ENCODE results near the gene BTBD2. TPM values are rescaled to one million over a fixed set of nuclear protein-coding genes. Genes with fewer than 3 reads are reported as not detected.
A peak's percentile ranks its signal among the peaks of the same experiment; 100 is the strongest.

The BTBD2 gene
- total and polyA plus RNA-seq, 2 experiments from 2014 or later, result 56.4 to 76.0 TPM

DNA sequence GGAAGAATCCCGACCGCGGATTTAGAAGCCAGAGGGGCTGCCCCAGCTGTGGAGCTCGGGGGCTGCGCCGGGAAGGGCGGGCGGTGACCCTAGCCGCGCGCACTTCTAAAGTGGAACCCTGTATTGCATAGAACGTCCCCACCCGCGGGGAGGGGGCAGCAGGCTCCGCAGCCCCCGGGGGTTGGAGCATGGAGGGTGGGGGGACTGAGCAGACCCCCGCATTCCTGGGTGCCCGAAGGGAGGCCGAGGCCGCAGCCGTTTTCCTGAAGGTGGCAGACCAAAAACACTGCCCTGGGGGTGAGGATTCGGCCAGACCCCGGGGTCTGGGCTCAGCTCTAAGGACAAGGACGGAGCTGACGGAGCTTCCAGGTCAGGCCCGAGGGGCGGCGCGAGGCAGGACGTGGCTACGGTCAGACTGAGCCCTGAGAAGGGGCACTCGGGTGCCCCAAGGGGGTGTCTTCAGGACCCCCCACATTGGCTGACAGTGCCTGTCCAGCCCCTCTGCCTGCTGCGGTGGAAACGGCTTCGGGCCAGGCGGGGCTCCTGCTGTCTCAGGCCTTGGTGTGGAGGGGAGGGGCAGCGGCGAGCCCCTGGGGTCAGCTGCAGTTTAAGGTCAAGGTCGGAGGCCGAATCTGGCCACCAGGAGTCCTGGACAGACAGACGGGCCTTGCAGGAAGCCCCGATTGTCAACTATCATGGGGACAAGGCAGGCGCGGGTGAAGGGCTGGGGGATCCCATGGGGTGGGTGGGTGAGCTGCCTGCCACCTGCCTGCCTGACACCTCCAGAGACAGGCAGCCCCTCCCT, 23.0 kb upstream of the BTBD2 start:
- 92% methylated on average over 31 of the region's 44 CpGs for WGBS (ENCODE audit: low lambda C conversion rate, missing lambda C conversion rate)
- Histone ChIP-seq H3K4me2 (no peak overlapping the region), H4K20me1 (ENCODE audit: insufficient read depth, poor library complexity, severe bottlenecking) (no peaks in the 10 kb centered on the region), H3K9me2 (replicated peaks; ENCODE audit: insufficient read depth) (no peaks in the 10 kb centered on the region), H2AFZ (no peak overlapping the region), H3K79me2 (peaks cover 6% of the 10 kb centered on the region), H3K9me3 (ENCODE audit: low read depth) (no peaks in the 10 kb centered on the region), H3K36me3 (replicated peaks; ENCODE audit: insufficient read depth, low read depth) (no peaks in the 10 kb centered on the region), H3K27me3 (no peaks in the 10 kb centered on the region), H3K4me3 (no peak overlapping the region), H3K27ac (no peak overlapping the region), H3K4me1 (ENCODE audit: insufficient read depth) (peaks cover 16% of the 10 kb centered on the region)
- DNase-seq (ENCODE audit: low spot score), result peak; percentile 4
- TF ChIP-seq EZH2phosphoT487 (IDR thresholded peaks at IDR 0.05; ENCODE audit: low read depth, severe bottlenecking, unreplicated experiment), result no peak
- TF ChIP-seq, protein P1, sequence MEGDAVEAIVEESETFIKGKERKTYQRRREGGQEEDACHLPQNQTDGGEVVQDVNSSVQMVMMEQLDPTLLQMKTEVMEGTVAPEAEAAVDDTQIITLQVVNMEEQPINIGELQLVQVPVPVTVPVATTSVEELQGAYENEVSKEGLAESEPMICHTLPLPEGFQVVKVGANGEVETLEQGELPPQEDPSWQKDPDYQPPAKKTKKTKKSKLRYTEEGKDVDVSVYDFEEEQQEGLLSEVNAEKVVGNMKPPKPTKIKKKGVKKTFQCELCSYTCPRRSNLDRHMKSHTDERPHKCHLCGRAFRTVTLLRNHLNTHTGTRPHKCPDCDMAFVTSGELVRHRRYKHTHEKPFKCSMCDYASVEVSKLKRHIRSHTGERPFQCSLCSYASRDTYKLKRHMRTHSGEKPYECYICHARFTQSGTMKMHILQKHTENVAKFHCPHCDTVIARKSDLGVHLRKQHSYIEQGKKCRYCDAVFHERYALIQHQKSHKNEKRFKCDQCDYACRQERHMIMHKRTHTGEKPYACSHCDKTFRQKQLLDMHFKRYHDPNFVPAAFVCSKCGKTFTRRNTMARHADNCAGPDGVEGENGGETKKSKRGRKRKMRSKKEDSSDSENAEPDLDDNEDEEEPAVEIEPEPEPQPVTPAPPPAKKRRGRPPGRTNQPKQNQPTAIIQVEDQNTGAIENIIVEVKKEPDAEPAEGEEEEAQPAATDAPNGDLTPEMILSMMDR (IDR thresholded peaks at IDR 0.05; ENCODE audit: poor library complexity), result no peak

DNA sequence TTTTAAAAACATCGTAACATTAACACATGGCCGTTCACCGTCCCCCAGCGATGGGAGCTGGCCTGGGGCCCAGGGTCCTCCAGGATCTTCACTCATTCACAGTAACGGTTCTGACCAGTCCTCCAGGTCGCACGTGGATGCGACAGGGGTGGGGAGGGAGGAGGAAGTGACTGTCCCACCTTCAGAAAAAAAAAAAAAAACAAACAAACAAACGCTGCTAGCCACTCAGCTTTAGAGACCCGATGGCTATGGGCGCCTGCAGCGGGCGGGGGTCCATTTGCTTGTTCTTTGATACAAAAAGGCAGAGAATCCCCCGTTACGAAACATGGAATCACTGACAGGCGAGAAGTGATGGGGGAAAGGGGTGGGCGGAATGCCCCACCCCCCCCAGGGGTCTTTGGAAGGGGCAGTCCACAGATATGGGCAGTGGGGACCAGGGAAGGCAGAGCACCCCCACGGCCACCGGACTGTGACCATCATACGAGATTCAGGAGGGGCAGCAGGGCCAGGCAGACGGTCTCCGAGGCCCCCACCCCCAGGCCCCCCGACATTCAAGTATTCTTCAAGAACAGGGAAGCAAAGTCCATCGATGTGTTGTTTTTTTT, 22.2 kb upstream of the BTBD2 start:
- no peaks in the 10 kb centered on the region for H3K9me3 ChIP-seq (ENCODE audit: low read depth)
- WGBS (ENCODE audit: low lambda C conversion rate, missing lambda C conversion rate), result 87% methylated on average over 21 of the region's 24 CpGs
- H3K79me2 ChIP-seq, result peaks cover 6% of the 10 kb centered on the region
- H2AFZ ChIP-seq, result no peak overlapping the region
- H3K4me1 ChIP-seq (ENCODE audit: insufficient read depth), result peaks cover 16% of the 10 kb centered on the region
- DNase-seq (ENCODE audit: low spot score), result peak; percentile 5
- no peak overlapping the region for H3K4me2 ChIP-seq
- no peak overlapping the region for H3K27ac ChIP-seq
- H3K4me3 ChIP-seq, result no peak overlapping the region
- H3K27me3 ChIP-seq, result no peaks in the 10 kb centered on the region
- H3K36me3 ChIP-seq (replicated peaks; ENCODE audit: insufficient read depth, low read depth), result no peaks in the 10 kb centered on the region
- H3K9me2 ChIP-seq (replicated peaks; ENCODE audit: insufficient read depth), result no peaks in the 10 kb centered on the region
- no peaks in the 10 kb centered on the region for H4K20me1 ChIP-seq (ENCODE audit: insufficient read depth, poor library complexity, severe bottlenecking)
- TF ChIP-seq, protein P1 (IDR thresholded peaks at IDR 0.05; ENCODE audit: poor library complexity), result no peak
- no peak for TF ChIP-seq EZH2 (IDR thresholded peaks at IDR 0.05; ENCODE audit: borderline replicate concordance)
- TF ChIP-seq EZH2phosphoT487 (IDR thresholded peaks at IDR 0.05; ENCODE audit: low read depth, severe bottlenecking, unreplicated experiment), result no peak

DNA sequence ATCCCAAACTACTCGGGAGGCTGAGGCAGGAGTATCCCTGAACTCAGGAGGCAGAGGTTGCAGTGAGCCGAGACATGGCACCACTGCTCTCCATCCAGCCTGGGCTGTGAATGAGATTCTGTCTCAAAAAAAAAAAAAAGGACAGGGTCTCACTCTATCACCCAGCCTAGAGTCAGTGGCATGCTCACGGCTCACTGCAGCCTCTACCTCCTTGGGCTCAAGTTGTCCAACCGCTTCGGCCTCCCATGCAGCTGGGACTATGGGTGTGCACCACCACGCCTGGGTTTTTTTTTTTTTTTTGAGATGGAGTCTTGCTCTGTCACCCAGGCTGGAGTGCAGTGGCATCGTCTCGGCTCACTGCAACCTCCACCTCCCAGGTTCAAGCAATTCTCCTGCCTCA, 20.9 kb upstream of the BTBD2 start:
- Histone ChIP-seq H3K27me3 (no peaks in the 10 kb centered on the region), H4K20me1 (ENCODE audit: insufficient read depth, poor library complexity, severe bottlenecking) (no peaks in the 10 kb centered on the region), H3K4me2 (no peak overlapping the region), H3K79me2 (peaks cover 4% of the 10 kb centered on the region), H3K36me3 (replicated peaks; ENCODE audit: insufficient read depth, low read depth) (no peaks in the 10 kb centered on the region), H3K9me3 (ENCODE audit: low read depth) (no peaks in the 10 kb centered on the region), H2AFZ (no peak overlapping the region), H3K9me2 (replicated peaks; ENCODE audit: insufficient read depth) (no peaks in the 10 kb centered on the region), H3K4me1 (ENCODE audit: insufficient read depth) (peaks cover 18% of the 10 kb centered on the region), H3K27ac (no peak overlapping the region), H3K4me3 (no peak overlapping the region)
- WGBS (ENCODE audit: low lambda C conversion rate, missing lambda C conversion rate), result 98% methylated on average over 7 of the region's 8 CpGs
- DNase-seq (ENCODE audit: low spot score), result no peak
- TF ChIP-seq EZH2 (IDR thresholded peaks at IDR 0.05; ENCODE audit: borderline replicate concordance) (no peak), EZH2phosphoT487 (IDR thresholded peaks at IDR 0.05; ENCODE audit: low read depth, severe bottlenecking, unreplicated experiment) (no peak)
- TF ChIP-seq, protein P1 (IDR thresholded peaks at IDR 0.05; ENCODE audit: poor library complexity), result no peak

Data from hepatocyte (in vitro differentiated cells).